RWPE1 (cell line): ENCODE results near the gene STC2.
A peak's percentile ranks its signal among the peaks of the same experiment; 100 is the strongest.

Source experiments
- CTCF ChIA-PET: fragments of 350-600 bp; sonication (Branson Sonifier 250); formaldehyde crosslinking; extraction: SDS; loops from one replicate; lab custom pipeline; 2021; lab: Yijun Ruan, JAX
- POLR2A ChIA-PET: fragments of 400-600 bp; formaldehyde crosslinking; extraction: SDS; loops from one replicate; lab custom pipeline; 2020; ENCODE audit warnings: antibody characterized with exemption; ENCODE audit not compliant: low non-redundant PET; lab: Yijun Ruan, JAX
- DNase-seq: peaks from one replicate; pipeline ENCODE4 v3.0.0; 2012; ENCODE audit warnings: low spot score
- H3K27ac ChIP-seq: fragments of 450-650 bp; 2 replicates; pipeline ENCODE4 v1.5.1; 2017
- TF ChIP-seq, protein P1 (sequence below): fragments of 450-650 bp; conservative IDR thresholded peaks from 2 replicates; pipeline ENCODE4 v1.5.1; 2017; ENCODE audit warnings: low read depth, mild to moderate bottlenecking

The STC2 gene

DNA sequence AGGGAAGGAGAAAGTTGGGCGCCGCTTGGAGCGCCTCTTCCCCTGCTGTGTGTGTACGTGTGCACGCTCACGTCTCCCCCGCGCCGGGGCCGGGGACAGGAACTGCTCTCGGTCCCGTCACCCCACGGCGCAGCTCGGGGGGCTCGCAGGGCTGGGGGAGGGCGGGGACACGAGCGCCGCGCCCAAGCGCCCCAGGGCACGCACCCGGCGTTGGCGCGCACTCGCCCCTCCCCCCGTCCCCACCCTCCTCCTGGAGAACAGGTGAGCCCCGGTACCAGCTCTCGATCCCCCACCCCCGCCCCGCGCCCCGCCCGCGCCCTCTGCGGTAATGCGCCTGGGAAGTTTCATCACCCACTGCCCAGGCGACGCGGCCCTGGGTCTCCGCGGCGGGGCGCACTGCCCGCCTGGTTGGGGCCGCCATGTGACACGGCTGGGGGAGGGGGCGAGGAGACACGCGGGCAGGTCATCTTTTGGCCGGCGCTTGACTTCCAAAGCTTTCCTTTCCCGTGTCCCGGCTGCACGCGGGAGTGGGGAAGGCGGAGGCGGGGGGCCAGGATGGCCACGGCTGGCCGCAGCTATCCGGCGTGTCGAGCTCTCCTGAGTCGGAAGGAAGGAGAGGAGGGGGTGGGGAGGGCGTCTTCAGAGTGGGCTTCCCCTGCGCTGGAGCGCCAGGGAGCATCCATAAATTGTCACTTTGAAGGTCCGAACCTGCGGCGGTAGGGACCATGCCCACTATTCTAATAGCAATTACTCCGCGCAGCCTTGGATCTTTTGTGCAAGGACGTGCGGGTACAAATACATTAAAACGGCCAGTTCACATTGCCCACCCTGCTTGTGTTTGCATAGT, 1.5 kb upstream of the STC2 start:
- H3K27ac ChIP-seq = peak overlapping the region; percentile 86
- DNase-seq = peak; percentile 83
- ChIA-PET POLR2A (interaction anchor here (1.1 kb wide), 1 partner anchor 14 kb away, joined by 5 read pairs; no protein-coding TSS in a partner anchor), CTCF (interaction anchor here (0.6 to 6.8 kb wide), 10 partner anchors 36 to 1508 kb away, joined by 3 to 69 read pairs (median 4); partner anchors contain the start of gene NSG2)
- TF ChIP-seq, protein P1, sequence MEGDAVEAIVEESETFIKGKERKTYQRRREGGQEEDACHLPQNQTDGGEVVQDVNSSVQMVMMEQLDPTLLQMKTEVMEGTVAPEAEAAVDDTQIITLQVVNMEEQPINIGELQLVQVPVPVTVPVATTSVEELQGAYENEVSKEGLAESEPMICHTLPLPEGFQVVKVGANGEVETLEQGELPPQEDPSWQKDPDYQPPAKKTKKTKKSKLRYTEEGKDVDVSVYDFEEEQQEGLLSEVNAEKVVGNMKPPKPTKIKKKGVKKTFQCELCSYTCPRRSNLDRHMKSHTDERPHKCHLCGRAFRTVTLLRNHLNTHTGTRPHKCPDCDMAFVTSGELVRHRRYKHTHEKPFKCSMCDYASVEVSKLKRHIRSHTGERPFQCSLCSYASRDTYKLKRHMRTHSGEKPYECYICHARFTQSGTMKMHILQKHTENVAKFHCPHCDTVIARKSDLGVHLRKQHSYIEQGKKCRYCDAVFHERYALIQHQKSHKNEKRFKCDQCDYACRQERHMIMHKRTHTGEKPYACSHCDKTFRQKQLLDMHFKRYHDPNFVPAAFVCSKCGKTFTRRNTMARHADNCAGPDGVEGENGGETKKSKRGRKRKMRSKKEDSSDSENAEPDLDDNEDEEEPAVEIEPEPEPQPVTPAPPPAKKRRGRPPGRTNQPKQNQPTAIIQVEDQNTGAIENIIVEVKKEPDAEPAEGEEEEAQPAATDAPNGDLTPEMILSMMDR = 0 out of 2 replicates have a peak, but pooled peaks have one; percentile 18

DNA sequence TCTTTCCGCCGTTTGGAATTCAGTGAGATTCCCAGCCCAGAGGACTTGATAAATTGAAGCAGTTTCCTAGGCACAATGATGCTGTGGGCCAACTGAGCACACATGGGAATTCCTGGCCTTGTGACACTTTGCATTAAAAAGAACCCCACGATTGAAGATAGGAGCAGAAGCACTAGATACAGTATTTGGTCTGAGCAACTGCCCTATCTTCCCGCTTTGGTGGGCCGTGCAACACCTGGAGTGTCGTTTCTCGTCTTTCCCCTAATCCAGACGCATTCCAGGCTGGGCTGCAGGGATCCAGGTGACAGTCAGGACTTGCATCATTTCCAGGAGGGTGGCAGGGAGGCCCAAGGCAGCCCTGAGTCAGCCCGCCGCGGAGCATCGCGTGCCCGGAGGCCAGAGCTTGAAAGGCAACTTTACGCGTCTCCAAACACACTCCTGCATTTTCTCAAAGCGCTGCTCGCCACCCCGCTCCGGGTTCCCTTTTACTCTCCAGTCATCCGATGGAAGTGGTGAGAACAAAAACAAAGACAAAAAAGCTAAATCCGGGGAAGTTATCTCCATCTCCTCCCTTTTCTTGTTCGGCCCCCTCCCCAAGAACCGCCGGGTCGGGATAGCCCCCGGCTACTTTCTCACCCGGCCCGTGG, 753 bp upstream of the STC2 start:
- peak; percentile 77 for DNase-seq
- CTCF ChIA-PET = interaction anchor here (0.6 to 6.8 kb wide), 9 partner anchors 14 to 717 kb away, joined by 3 to 69 read pairs (median 4); partner anchors contain the start of gene NSG2
- POLR2A ChIA-PET = interaction anchor here (0.6 to 1.1 kb wide), 4 partner anchors 13 to 282 kb away, joined by 3 to 5 read pairs (median 4); no protein-coding TSS in a partner anchor
- TF ChIP-seq, protein P1 = no peak
- H3K27ac ChIP-seq = peak overlapping the region; percentile 86

DNA sequence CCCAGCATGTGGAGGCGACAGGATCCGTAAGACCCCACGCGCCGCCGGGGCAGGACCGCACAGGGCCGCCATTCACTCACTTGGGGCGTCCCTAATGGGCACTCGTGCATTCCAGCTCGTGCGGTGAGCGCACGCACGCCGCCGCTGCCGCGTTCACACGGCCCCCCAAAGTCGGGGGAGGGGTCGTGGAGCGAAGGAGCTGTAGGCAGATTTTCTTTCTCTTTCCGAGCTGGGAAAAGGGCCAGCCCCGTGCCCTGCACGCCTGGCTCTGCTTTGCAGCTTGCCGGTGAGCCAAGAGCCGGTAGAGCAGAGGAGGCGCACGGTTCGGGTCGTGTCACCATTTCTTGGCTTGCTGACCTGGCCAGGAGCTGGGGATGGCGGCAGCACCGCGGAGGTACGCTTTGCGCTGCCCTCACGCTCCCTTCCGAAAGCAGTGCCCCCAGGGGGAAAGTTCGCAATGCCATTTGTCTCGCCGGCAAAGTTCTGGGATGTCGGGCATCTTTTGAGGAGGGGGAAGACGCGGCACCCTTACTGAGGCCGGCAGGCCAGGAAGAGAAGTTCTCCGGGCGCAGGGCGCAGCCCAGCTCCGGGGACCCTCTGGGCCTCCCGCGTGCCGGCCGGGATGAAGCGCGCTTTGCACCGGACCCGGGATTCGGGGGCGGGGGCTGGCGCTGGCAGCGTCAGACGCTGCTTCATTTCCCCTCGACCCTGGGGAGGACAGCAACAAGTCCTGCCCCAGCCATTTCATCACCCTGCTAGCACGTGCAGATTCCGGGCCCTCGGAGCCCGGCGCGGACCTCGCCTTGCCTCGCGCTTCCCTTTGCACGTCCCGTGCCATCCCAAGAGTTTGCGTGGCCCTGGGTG, 898 bp downstream of the STC2 start:
- DNase-seq = peak; percentile 59
- TF ChIP-seq, protein P1 = no peak
- ChIA-PET POLR2A (interaction anchor here (0.8 to 1.1 kb wide), 2 partner anchors 12 to 332 kb away, joined by 3 to 4 read pairs; no protein-coding TSS in a partner anchor), CTCF (interaction anchor here (0.7 to 6.8 kb wide), 6 partner anchors 14 to 349 kb away, joined by 3 to 69 read pairs (median 6); no protein-coding TSS in a partner anchor)
- H3K27ac ChIP-seq = peak overlapping the region; percentile 86

DNA sequence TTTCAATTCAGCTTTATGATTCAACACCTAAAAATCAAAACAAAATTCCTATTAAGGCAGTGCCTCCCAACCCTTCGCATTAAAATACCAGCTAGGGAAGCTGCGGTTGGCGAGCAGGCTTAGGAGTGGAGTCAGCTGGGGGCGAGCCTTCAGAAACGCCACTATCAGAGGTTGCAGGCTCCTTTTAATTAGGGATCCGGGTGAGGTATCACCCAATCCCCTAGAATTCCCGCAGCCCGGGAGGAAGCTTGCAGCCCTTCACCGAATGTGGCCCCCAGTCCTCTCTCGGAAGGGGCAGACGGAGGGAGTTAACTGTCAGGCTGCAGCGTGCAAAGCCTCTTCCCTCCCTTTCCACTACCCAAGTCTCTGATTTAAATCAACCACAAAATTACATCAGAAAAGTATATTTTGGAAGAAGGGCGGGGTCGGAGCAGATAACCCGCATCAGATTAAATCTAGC, 1.7 kb downstream of the STC2 start:
- H3K27ac ChIP-seq = peak overlapping the region; percentile 86
- ChIA-PET CTCF (interaction anchor here (0.7 to 6.8 kb wide), 3 partner anchors 33 to 246 kb away, joined by 5 to 69 read pairs (median 8); no protein-coding TSS in a partner anchor), POLR2A (no interaction called here)
- TF ChIP-seq, protein P1 = no peak
- DNase-seq = peak; percentile 75

DNA sequence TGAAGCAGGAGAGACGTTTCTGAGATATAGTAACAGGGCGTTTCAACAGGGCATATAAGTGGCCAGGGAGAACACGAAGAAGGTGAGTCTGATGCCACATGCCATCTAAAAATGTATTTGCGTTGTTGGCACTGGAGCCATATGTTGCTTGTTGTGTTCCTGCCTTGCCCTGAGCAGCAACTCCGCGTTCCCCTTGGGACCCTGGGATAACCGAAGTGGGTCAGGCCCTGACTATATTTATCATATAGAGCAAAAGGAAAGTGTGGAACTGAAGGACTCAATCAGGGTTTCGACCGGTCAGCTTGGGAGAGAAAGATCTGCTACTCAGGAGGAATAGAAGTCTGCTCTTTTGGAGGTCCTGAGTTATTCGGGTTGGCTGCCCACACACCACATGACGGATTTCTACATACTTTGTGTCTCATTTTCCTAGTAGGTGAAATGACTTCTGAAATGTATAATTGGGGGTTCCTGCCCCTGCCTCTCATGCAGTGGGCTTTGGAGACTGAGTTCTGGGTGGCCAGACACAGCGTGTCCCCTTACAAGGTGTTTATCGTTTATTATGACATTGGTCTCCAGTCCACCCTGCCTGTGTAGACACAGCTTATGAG, 3.0 kb downstream of the STC2 start:
- DNase-seq = no peak
- H3K27ac ChIP-seq = no peak overlapping the region
- TF ChIP-seq, protein P1 = no peak
- POLR2A ChIA-PET = no interaction called here
- CTCF ChIA-PET = interaction anchor here (0.6 to 1.5 kb wide), 2 partner anchors 41 to 248 kb away, joined by 3 to 5 read pairs; no protein-coding TSS in a partner anchor
